ENCODE data around the gene MGAT3.

MGAT3 gene

GRCh38 chr22:39419911-39420310 lies 36.9 kb upstream of the MGAT3 start:
- DNase-seq (ENCODE audit: extremely low read depth, low read depth), result no peak
- TF ChIP-seq, protein P1, sequence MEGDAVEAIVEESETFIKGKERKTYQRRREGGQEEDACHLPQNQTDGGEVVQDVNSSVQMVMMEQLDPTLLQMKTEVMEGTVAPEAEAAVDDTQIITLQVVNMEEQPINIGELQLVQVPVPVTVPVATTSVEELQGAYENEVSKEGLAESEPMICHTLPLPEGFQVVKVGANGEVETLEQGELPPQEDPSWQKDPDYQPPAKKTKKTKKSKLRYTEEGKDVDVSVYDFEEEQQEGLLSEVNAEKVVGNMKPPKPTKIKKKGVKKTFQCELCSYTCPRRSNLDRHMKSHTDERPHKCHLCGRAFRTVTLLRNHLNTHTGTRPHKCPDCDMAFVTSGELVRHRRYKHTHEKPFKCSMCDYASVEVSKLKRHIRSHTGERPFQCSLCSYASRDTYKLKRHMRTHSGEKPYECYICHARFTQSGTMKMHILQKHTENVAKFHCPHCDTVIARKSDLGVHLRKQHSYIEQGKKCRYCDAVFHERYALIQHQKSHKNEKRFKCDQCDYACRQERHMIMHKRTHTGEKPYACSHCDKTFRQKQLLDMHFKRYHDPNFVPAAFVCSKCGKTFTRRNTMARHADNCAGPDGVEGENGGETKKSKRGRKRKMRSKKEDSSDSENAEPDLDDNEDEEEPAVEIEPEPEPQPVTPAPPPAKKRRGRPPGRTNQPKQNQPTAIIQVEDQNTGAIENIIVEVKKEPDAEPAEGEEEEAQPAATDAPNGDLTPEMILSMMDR (IDR thresholded peaks at IDR 0.05; ENCODE audit: low read depth, low read length, missing control alignments), result no peak
- H3K4me3 ChIP-seq (replicated peaks; ENCODE audit: low read depth, low read length), result no peak overlapping the region

DNA sequence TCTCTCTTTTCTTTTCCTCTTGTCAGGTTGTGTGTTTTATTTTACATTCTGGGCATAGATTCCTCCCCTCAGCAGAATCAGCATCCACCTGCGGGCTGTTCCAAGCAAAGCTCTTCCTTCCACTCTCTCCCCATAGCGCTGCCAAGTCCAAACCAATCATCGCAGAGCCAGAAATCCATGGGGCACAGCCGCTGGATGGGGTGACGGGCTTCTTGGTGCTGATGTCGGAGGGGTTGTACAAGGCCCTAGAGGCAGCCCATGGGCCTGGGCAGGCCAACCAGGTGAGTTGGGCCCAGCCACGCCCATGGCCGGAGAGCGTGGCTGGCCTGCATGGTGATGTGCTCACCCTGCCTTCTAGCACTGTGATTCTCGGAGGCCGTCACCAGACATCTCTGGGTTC lies 35.1 kb upstream of the MGAT3 start:
- no peak for DNase-seq (ENCODE audit: extremely low read depth, low read depth)
- no peak overlapping the region for H3K4me3 ChIP-seq (replicated peaks; ENCODE audit: low read depth, low read length)
- TF ChIP-seq, protein P1 (IDR thresholded peaks at IDR 0.05; ENCODE audit: low read depth, low read length, missing control alignments), result no peak

DNA sequence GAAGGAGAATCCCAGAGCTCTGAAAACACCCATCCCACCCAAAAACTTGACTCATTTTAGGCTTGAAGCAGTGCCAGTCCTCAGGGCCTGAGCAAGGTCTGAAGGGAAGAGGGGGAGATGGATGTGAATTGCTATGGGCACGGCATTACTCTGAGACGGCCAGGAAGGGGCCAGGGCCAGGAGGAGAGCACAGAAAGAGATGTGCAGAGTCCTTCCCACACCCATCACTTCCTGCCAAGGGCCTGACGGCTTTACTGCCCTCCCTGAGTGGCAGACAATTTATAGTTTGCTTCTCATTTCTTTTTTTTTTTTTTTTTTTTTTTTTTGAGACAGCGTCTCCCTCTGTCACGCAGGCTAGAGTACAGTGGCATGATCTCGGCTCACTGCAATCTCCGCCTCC lies 34.7 kb upstream of the MGAT3 start:
- DNase-seq (ENCODE audit: extremely low read depth, low read depth), result no peak
- TF ChIP-seq, protein P1 (IDR thresholded peaks at IDR 0.05; ENCODE audit: low read depth, low read length, missing control alignments), result no peak
- no peak overlapping the region for H3K4me3 ChIP-seq (replicated peaks; ENCODE audit: low read depth, low read length)

GRCh38 chr22:39422721-39423120 lies 34.1 kb upstream of the MGAT3 start:
- H3K4me3 ChIP-seq (replicated peaks; ENCODE audit: low read depth, low read length), result no peak overlapping the region
- TF ChIP-seq, protein P1 (IDR thresholded peaks at IDR 0.05; ENCODE audit: low read depth, low read length, missing control alignments), result no peak
- DNase-seq (ENCODE audit: extremely low read depth, low read depth), result no peak

DNA sequence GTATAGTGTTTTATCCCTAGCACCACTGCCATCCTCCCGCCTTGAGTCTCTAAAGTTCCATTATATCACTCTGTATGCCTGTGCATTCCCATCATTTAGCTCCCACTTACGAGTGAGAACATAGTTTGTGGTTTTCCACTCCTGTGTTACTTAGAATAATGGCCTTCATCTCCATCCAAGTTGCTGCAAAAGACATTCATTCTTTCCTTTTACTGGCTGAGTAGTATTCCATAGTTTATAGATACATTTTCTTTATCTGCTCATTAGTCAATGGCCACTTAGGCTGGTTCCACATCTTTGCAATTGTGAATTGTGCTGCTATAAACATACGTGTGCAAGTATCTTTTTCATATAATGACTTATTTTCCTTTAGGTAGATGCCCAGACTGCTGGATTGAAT lies 32.8 kb upstream of the MGAT3 start:
- DNase-seq (ENCODE audit: extremely low read depth, low read depth), result no peak
- H3K4me3 ChIP-seq (replicated peaks; ENCODE audit: low read depth, low read length), result no peak overlapping the region
- TF ChIP-seq, protein P1 (IDR thresholded peaks at IDR 0.05; ENCODE audit: low read depth, low read length, missing control alignments), result no peak

GRCh38 chr22:39426380-39427043 lies 30.3 kb upstream of the MGAT3 start:
- TF ChIP-seq, protein P1 (IDR thresholded peaks at IDR 0.05; ENCODE audit: low read depth, low read length, missing control alignments), result no peak
- no peak overlapping the region for H3K4me3 ChIP-seq (replicated peaks; ENCODE audit: low read depth, low read length)
- DNase-seq (ENCODE audit: extremely low read depth, low read depth), result no peak

Data from HFF-Myc (cell line).